Mononuclear cell (primary cell): Measurements from ENCODE around the gene UBE2Z. TPM values are rescaled to one million over a fixed set of nuclear protein-coding genes. Genes with fewer than 3 reads are reported as not detected.
"Not testable (repeated sequence)": the region's sequence is repeated elsewhere in the genome, so short reads cannot be mapped to it uniquely, and the experiment has no call there.

Experiments
- H3K27me3 ChIP-seq: 2 replicates; pipeline ENCODE4 v1.6.0; 2011; ENCODE audit warnings: low read length, control low read depth; ENCODE audit not compliant: insufficient read depth
- H3K4me1 ChIP-seq: 2 replicates; pipeline ENCODE4 v1.5.1; 2011; ENCODE audit warnings: mild to moderate bottlenecking, low read length, control low read depth; ENCODE audit not compliant: insufficient read depth
- H3K4me3 ChIP-seq: 2 replicates; pipeline ENCODE4 v1.5.1; 2011; ENCODE audit warnings: mild to moderate bottlenecking, low read length, moderate library complexity
- H3K9me3 ChIP-seq: 2 replicates; pipeline ENCODE4 v1.5.1; 2011; ENCODE audit warnings: low read depth, mild to moderate bottlenecking, control low read depth, low read length
- total RNA-seq: library from RNA; depleted of rRNA; stranded (reverse); fragments of >200 nt; gene quantifications from one replicate; pipeline ENCODE4 v1.2.3, GENCODE V29; 2012

The UBE2Z gene
- 46.1 TPM for total RNA-seq

- Histone ChIP-seq H3K27me3 (no peaks in the 10 kb centered on the region), H3K4me1 (peaks cover 41% of the 10 kb centered on the region), H3K4me3 (peak within 1 kb of the TSS; percentile 65), H3K9me3 (no peaks in the 10 kb centered on the region)
Observed at GRCh38 chr17:48908047-48908843, at the start of gene UBE2Z. TSS of gene UBE2Z (plus strand) at chr17:48908407. CDS start at chr17:48908504, 97 bp downstream.

- no peaks in the 10 kb centered on the region for H3K27me3 ChIP-seq
- no peaks in the 10 kb centered on the region for H3K9me3 ChIP-seq
- H3K4me3 ChIP-seq = no peak overlapping the region
- no peaks in the 10 kb centered on the region for H3K4me1 ChIP-seq
Observed at GRCh38 chr17:48860034-48860433, 48.2 kb upstream of the UBE2Z start.

- H3K27me3 ChIP-seq = no peaks in the 10 kb centered on the region
- H3K4me1 ChIP-seq = no peaks in the 10 kb centered on the region
- H3K4me3 ChIP-seq = no peak overlapping the region
- H3K9me3 ChIP-seq = no peaks in the 10 kb centered on the region
Observed at GRCh38 chr17:48860456-48860855, 47.8 kb upstream of the UBE2Z start.

GRCh38 chr17:48868916-48869500 is 39.2 kb upstream of the UBE2Z start:
- Histone ChIP-seq H3K9me3 (no peaks in the 10 kb centered on the region), H3K4me3 (no peak overlapping the region), H3K27me3 (no peaks in the 10 kb centered on the region), H3K4me1 (no peaks in the 10 kb centered on the region)

- Histone ChIP-seq H3K27me3 (no peaks in the 10 kb centered on the region), H3K4me1 (no peaks in the 10 kb centered on the region), H3K9me3 (no peaks in the 10 kb centered on the region), H3K4me3 (no peak overlapping the region)
Observed at GRCh38 chr17:48869821-48870318, 38.3 kb upstream of the UBE2Z start.

GRCh38 chr17:48871035-48871550 is 37.1 kb upstream of the UBE2Z start:
- Histone ChIP-seq H3K9me3 (no peaks in the 10 kb centered on the region), H3K27me3 (no peaks in the 10 kb centered on the region), H3K4me1 (no peaks in the 10 kb centered on the region), H3K4me3 (no peak overlapping the region)

- no peak overlapping the region for H3K4me3 ChIP-seq
- H3K9me3 ChIP-seq = no peaks in the 10 kb centered on the region
- no peaks in the 10 kb centered on the region for H3K27me3 ChIP-seq
- no peaks in the 10 kb centered on the region for H3K4me1 ChIP-seq
Observed at GRCh38 chr17:48871551-48872351, 36.5 kb upstream of the UBE2Z start.

- H3K4me1 ChIP-seq, H3K27me3 ChIP-seq, H3K4me3 ChIP-seq, H3K9me3 ChIP-seq: not testable (repeated sequence)
Observed at GRCh38 chr17:48872409-48872808, 35.8 kb upstream of the UBE2Z start.

- Histone ChIP-seq H3K4me3 (no peak overlapping the region), H3K9me3 (no peaks in the 10 kb centered on the region), H3K27me3 (no peaks in the 10 kb centered on the region), H3K4me1 (no peaks in the 10 kb centered on the region)
Observed at GRCh38 chr17:48873209-48873608, 35.0 kb upstream of the UBE2Z start.

- Histone ChIP-seq H3K9me3 (no peaks in the 10 kb centered on the region), H3K4me1 (no peaks in the 10 kb centered on the region), H3K4me3 (no peak overlapping the region), H3K27me3 (no peaks in the 10 kb centered on the region)
Observed at GRCh38 chr17:48873696-48874443, 34.3 kb upstream of the UBE2Z start.

- no peaks in the 10 kb centered on the region for H3K27me3 ChIP-seq
- H3K4me1 ChIP-seq = no peaks in the 10 kb centered on the region
- no peaks in the 10 kb centered on the region for H3K9me3 ChIP-seq
- H3K4me3 ChIP-seq = no peak overlapping the region
Observed at GRCh38 chr17:48878920-48879898, 29.0 kb upstream of the UBE2Z start.

GRCh38 chr17:48882272-48882671 is 25.9 kb upstream of the UBE2Z start:
- no peaks in the 10 kb centered on the region for H3K9me3 ChIP-seq
- no peak overlapping the region for H3K4me3 ChIP-seq

GRCh38 chr17:48883171-48883570 is 25.0 kb upstream of the UBE2Z start:
- peaks cover 6% of the 10 kb centered on the region for H3K4me1 ChIP-seq
- H3K4me3 ChIP-seq = no peak overlapping the region
- no peaks in the 10 kb centered on the region for H3K9me3 ChIP-seq
- no peaks in the 10 kb centered on the region for H3K27me3 ChIP-seq

More at GRCh38 chr17:48882272-48882671, 25.9 kb upstream of the UBE2Z start:
- Histone ChIP-seq H3K27me3 (no peaks in the 10 kb centered on the region), H3K4me1 (peaks cover 6% of the 10 kb centered on the region)
